Mesothelial cell of epicardium (in vitro differentiated cells): ENCODE measurements around the gene PCTP. TPM values are rescaled to one million over a fixed set of nuclear protein-coding genes. Genes with fewer than 3 reads are reported as not detected.

Experiments
- DNase-seq, 2 experiments: peaks; one replicate each; pipeline ENCODE4 v3.0.0; 2021; ENCODE audit warnings: low spot score in 2 of 2; ENCODE audit not compliant: unreplicated experiment in 2 of 2
- H3K27ac Mint-ChIP-seq: 2 replicates; pipeline ENCODE4 v1.8.0; 2021; ENCODE audit warnings: mixed read lengths
- H3K27me3 Mint-ChIP-seq: 2 replicates; pipeline ENCODE4 v1.8.0; 2021; ENCODE audit warnings: low read depth, mixed read lengths
- H3K36me3 Mint-ChIP-seq: 2 replicates; pipeline ENCODE4 v1.8.0; 2021; ENCODE audit warnings: mixed read lengths
- H3K4me1 Mint-ChIP-seq: 2 replicates; pipeline ENCODE4 v1.8.0; 2021; ENCODE audit warnings: mixed read lengths
- H3K4me3 Mint-ChIP-seq: 2 replicates; pipeline ENCODE4 v1.8.0; 2021; ENCODE audit warnings: mild to moderate bottlenecking, moderate library complexity, mixed read lengths
- H3K9me3 Mint-ChIP-seq: 2 replicates; pipeline ENCODE4 v1.8.0; 2021; ENCODE audit warnings: mixed read lengths
- total RNA-seq: library from RNA; stranded (reverse); gene quantifications from 3 replicates; pipeline ENCODE4 v1.2.1, GENCODE V29; 2021
- TF ChIP-seq, protein P1 (sequence below): fragments of 200-600 bp; sonication (generic); IDR thresholded peaks from one replicate; pipeline ENCODE4 v1.5.0; 2021; ENCODE audit warnings: antibody characterized with exemption; ENCODE audit not compliant: unreplicated experiment

PCTP gene
- total RNA-seq, 1 donor from 2014 or later, result 13.3 TPM

DNA sequence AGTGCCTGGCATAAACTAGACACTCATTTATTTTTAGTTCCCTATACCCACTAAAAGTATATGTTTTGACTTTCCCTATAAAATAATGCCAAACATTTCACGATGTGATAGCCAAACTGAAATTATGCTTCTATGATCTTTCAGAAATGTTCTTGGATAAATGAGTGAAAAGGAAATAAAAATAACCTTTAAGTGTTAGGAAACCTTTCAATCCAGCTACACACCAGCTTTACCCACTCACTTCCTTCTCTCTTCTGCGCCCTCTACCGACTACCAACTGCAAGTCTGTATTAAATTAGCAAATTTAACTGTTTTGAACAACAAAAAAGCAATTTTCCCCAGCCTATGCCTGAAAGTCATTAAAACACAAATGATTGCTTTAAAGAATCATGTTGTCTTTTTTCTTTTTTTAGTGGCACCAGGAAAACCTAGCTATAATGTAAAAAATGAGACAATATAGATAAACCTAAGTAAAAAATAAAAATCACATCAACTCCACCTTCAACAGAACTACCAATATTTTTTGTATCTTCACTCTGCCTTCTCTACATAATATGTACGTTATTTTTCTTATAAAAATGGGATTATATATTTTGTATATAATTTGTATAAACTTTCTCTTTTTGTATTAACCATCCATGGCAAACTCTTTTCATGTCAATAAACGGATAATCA, 15.0 kb upstream of the PCTP start:
- no peak overlapping the region for H3K4me3 Mint-ChIP-seq
- no peaks in the 10 kb centered on the region for H3K27me3 Mint-ChIP-seq

DNA sequence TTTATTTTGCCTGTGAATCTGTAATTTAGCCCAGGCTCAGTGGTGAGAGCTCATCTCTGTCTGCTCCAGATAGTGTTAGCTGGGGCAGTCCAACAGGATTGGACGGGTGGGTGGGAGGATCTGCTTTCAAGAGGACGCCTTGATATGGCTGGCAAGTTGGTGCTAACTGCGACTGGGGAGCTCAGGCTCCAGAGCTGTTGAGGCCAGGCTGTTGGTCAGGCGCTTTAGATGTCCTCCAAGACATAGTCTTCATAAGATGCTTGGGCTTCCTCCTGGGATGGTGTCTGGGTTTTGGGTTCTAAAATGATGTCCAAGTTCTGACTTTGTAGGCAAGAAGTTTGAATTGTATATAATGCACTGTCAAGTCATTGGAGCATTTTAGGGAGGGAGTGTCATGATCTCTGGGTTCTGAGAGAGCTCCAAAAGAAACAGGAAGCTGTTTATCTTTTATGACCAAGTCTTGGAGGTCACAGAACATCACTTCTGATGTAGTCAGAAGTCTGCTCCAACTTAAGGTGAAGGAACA, 12.8 kb upstream of the PCTP start:
- TF ChIP-seq, protein P1, sequence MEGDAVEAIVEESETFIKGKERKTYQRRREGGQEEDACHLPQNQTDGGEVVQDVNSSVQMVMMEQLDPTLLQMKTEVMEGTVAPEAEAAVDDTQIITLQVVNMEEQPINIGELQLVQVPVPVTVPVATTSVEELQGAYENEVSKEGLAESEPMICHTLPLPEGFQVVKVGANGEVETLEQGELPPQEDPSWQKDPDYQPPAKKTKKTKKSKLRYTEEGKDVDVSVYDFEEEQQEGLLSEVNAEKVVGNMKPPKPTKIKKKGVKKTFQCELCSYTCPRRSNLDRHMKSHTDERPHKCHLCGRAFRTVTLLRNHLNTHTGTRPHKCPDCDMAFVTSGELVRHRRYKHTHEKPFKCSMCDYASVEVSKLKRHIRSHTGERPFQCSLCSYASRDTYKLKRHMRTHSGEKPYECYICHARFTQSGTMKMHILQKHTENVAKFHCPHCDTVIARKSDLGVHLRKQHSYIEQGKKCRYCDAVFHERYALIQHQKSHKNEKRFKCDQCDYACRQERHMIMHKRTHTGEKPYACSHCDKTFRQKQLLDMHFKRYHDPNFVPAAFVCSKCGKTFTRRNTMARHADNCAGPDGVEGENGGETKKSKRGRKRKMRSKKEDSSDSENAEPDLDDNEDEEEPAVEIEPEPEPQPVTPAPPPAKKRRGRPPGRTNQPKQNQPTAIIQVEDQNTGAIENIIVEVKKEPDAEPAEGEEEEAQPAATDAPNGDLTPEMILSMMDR, result no peak
- no peak overlapping the region for H3K4me3 Mint-ChIP-seq

More for the DNA sequence above, 15.0 kb upstream of the PCTP start:
- TF ChIP-seq, protein P1, result peak; percentile 39
- Mint-ChIP-seq H3K27ac (no peak overlapping the region), H3K36me3 (no peaks in the 10 kb centered on the region), H3K9me3 (no peaks in the 10 kb centered on the region), H3K4me1 (peaks cover 32% of the 10 kb centered on the region)
- no peak for DNase-seq

DNA sequence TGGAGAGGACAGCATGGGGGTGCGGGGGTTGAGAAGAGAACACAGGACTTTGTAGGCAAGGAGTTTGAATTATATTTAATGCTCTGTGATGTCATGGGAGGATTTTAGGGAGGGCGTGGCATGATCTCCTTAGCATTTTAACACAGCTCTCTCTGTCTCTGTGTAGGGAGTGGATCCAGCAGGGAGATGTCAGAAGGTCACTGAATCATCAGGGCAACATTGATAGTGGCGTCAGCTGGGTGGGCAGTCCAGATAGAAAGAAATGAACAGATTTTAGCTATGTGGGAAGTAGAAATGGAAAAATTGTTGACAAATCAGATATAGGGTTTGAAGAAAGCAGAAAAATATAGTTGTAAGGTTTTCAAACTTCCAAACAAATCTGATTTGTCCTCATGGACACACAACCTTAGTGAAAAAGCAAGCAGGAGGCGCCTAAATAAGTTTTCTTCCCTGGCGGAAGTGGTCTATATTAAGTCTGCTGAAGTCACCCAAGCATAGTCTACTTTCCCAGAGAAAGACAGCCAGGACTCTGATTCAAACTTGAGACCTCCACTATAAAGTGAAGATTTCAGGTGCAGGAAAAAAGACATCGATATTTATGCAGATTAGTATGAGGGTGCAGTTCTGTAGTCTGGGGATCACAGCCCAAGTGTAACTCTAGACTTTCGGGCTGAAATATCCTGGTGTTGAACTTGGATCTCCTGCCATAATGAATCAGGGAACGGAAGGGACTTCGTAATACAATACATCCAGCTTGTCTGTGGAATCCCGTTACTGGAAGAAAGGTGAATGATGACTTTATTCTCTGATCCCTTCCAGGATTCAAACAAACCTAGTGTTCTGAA, 10.1 kb upstream of the PCTP start:
- H3K4me1 Mint-ChIP-seq, result peaks cover 12% of the 10 kb centered on the region
- H3K27ac Mint-ChIP-seq, result no peak overlapping the region
- H3K4me3 Mint-ChIP-seq, result no peak overlapping the region
- H3K9me3 Mint-ChIP-seq, result no peaks in the 10 kb centered on the region
- no peak for DNase-seq
- no peaks in the 10 kb centered on the region for H3K36me3 Mint-ChIP-seq
- TF ChIP-seq, protein P1, result no peak
- H3K27me3 Mint-ChIP-seq, result no peaks in the 10 kb centered on the region

More for the DNA sequence above, 12.8 kb upstream of the PCTP start:
- DNase-seq, result no peak
- no peaks in the 10 kb centered on the region for H3K9me3 Mint-ChIP-seq
- H3K36me3 Mint-ChIP-seq, result no peaks in the 10 kb centered on the region
- peaks cover 20% of the 10 kb centered on the region for H3K4me1 Mint-ChIP-seq
- no peaks in the 10 kb centered on the region for H3K27me3 Mint-ChIP-seq
- H3K27ac Mint-ChIP-seq, result no peak overlapping the region

DNA sequence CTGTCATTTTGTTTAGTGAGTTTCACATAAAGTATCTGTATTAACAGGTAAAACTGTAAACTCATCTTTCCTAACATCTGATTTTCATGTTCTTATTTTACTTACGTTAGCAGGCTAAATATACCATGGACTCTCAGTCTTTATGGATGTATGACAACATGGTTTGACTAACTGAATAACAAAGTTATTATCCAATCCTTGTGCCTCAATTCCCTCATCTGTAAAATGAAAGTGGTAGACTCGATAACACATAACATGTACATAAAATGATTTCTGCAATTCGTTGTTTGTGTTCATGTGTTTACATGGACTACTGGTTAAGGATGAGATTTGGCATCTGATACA, 9.5 kb upstream of the PCTP start:
- no peak overlapping the region for H3K4me3 Mint-ChIP-seq
- no peaks in the 10 kb centered on the region for H3K36me3 Mint-ChIP-seq
- peaks cover 12% of the 10 kb centered on the region for H3K4me1 Mint-ChIP-seq
- no peak overlapping the region for H3K27ac Mint-ChIP-seq
- TF ChIP-seq, protein P1, result no peak
- DNase-seq, result no peak
- no peaks in the 10 kb centered on the region for H3K27me3 Mint-ChIP-seq
- no peaks in the 10 kb centered on the region for H3K9me3 Mint-ChIP-seq

DNA sequence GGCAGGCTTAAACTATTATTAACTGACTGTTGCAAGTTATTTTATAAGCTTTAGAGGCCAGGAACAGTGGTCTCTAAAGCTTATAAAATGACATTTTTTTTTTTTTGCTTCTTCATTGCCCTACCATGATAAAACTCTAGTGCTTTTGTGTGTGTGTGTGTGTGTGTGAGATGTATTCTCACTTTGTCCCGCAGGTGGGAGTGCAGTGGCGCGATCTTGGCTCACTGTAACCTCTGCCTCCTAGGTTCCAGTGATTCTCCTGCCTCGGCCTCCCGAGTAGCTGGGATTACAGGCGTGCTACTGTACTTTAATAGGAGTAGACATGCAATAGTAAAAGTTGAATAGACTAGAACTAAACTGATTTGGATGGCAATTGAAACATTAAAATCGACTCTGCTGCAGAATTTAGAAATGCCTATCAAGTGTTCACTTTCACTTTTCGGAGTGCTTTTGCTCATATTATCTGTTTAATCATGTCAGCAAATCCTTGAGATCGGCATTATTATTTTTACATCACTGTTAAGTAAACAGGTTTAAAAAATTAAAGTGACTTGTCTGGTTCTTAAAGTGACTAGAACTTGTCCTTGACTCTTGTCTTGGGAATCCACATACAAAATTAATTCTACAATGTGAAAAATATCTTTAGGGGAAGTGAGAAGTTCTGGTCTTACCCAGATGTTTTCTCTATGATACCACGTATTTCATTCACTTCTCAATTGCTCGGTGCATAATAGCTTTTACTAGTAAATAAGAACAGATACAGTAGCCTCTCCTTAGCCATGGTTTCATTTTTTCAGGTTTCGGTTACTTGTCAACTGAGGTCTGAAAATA, 8.4 kb upstream of the PCTP start:
- TF ChIP-seq, protein P1, result no peak
- H3K9me3 Mint-ChIP-seq, result peaks cover 3% of the 10 kb centered on the region
- no peaks in the 10 kb centered on the region for H3K27me3 Mint-ChIP-seq
- no peak overlapping the region for H3K4me3 Mint-ChIP-seq
- H3K27ac Mint-ChIP-seq, result peak overlapping the region; percentile 73
- peaks cover 12% of the 10 kb centered on the region for H3K4me1 Mint-ChIP-seq
- H3K36me3 Mint-ChIP-seq, result no peaks in the 10 kb centered on the region
- DNase-seq, result no peak
